HPDE6-E6E7 (cell line): ENCODE data around the gene UNC5CL.

ENCODE experiments used
- DNase-seq: peaks from one replicate; pipeline ENCODE4 v3.0.0; 2011; ENCODE audit warnings: missing footprints; ENCODE audit errors: extremely low spot score

The UNC5CL gene, protein sequence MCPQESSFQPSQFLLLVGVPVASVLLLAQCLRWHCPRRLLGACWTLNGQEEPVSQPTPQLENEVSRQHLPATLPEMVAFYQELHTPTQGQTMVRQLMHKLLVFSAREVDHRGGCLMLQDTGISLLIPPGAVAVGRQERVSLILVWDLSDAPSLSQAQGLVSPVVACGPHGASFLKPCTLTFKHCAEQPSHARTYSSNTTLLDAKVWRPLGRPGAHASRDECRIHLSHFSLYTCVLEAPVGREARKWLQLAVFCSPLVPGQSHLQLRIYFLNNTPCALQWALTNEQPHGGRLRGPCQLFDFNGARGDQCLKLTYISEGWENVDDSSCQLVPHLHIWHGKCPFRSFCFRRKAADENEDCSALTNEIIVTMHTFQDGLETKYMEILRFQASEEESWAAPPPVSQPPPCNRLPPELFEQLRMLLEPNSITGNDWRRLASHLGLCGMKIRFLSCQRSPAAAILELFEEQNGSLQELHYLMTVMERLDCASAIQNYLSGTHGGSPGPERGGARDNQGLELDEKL

DNA sequence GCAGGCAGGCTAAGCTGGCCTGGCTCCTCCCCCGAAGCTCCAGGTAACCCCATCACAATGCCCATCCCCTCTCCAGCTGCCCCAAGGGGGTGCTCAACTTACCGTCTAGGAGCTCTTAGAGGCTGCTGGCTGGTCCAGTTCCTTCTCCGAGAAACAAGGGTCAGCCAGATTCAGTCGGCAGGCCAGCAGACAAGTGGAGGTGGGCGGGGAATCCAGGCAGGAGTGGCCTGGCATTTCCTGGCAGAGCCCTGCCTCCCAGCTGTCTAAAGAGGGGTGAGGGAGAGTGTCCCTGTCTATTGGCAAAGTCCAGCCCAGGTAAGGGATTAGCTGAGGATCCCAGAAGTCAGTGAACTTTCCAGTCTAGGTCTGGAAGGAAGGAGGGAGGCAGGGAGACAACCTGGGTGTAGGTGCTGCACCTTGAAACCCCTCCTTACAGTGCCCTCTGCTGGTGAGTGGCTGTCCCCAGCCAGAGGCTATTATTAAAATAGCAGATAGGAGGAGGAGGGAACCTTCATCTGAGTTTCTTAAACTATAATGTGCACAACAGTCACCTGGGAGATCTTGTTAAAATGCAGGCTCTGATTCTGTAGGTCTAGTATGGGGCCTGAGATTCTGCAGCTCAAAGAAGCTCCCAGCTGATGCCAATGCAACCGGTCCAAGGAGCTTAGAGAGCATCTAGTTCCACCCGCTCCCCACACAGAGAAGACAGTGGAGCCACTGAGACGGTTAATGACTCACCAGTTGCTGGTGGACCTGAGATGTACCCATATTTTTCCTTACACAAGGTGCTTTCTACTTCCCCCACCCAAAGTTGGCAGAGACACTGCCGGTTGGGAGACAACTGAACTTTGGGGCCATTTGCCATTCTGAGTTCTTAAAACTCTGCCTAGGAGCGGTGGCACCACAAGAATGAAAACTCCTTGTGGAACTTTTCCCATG is at the start of gene UNC5CL:
Gene UNC5CL (minus strand): TSS at position 162 of the 939 bp plus-strand sequence. CDS start 4,147 bp downstream, outside the sequence.
- no peak for DNase-seq

DNA sequence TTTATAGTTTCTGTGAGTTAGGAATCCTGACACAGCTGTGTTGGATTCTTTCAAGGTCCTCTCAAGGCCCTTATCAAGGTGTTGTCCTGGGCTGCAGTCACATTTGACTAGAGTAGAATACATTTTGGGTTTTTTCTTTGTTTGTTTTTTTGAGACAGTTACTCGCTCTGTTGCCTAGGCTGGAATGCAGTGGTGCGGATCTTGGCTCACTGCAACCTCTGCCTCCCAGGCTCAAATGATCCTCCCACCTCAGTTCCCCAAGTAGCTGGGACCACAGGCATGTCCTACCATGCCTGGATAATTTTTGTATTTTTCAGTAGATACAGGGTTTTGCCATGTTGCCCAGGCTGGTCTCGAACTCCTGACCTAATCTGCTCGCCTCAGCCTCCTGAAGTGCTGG is 49.4 kb upstream of the UNC5CL start:
- DNase-seq, result no peak

DNA sequence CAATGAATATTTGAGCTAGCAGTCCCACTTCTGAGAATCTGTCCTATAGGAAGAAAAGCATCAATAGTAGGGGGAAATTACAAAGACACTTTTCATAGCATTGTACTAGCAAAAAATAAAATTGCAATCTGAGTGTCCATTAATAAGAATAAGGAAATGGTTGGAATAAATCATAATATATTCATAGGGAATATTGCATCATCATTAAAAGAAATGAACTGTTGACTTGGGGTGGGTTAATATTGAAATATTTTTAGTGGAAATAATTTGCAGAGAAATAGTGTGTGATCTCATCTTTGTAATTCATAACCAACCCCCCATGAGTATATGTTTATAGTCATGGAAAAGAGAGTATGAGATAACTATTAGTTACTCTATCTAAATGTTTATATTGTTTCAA is 46.2 kb upstream of the UNC5CL start:
- DNase-seq, result no peak

DNA sequence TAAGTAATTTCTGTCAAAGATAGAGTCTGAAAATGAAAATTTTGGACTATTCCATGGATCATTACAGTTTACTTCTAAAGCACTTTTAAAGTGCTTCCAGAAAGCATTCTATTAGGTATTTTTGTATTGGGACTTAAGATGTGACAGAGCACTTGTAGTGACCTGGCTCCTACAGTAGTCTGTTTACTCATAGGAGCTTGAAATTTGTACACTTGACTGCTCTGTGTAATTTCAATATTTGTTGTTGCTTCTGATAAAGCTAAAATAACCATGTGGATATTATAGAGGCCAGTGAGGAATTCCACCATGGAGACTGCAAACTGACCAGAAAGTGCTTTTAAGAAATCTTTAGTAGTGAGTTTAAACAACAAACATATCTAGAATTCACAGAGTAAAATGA is 44.1 kb upstream of the UNC5CL start:
- DNase-seq, result no peak

DNA sequence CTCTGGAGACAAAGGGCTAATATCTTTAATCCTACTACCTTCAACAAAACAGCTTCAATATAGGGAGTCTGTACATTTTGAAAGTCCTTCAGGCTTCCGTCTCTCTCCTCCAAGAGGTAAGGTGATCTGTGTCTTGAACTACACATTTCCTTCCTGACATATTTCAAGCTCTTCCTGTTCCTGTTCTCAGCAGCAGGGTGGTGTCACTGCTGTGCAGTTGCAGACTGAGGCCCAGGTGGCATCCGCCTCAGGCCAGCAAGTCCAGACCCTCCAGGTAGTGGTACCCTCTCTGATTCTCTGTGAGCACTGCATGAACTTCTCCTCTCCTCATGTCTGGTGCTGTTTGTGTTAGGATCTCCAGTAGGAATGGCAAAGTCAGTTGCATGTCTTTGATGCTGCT is 41.6 kb upstream of the UNC5CL start:
- no peak for DNase-seq

DNA sequence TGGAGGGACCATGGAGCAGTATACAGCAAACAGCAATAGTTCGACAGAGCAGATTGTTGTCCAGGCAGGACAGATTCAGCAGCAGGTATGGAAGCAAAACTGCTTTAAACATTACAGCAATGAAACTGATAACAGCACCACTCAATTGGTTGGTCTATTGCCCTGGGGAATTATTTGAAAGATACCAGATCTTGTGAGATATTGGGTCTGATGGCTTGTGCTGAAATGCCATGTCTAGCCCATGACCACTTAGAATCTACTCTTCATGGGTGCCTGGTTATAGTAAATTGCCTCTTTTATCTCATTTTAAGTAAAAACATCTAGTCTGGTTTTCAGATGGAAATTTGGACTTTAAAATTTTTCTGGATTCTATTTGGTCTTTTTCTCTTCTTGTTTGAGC is 40.1 kb upstream of the UNC5CL start:
- DNase-seq, result no peak

DNA sequence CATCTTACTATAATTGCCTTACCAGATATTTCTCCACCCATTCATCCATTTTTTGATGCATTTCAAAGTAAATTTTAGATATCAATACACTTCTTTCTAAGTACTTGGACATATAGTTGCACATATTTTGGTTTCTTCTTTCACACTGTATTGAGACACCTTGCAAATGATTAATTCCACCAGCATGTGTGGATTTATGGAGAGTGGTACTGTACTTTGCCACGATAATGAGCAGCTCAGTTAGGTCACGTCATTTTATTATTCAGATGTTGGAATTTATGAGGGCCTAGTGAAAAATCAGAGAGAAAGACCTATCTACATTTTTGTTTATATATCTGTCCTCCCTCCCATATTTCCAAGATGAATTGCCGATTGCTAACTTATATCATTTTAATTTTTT is 39.1 kb upstream of the UNC5CL start:
- DNase-seq, result no peak

DNA sequence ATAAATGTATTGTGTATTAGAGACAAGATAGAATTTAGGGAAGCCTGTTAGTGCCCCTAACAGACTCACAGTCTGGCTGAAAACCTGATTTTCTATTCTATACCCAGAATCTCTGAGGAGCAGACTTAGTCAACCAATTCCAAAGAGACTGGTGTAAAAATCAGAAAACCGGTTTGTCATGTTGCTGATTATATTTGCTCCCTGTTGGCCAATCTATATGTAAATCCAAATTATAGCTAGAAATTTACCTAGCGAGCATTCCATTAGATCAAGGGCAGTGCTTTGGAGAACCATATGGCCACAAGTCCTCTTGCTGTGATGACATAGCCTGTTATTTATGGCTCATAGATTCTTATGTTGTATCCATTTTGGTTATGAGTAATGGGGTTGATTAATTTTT is 38.5 kb upstream of the UNC5CL start:
- DNase-seq, result no peak

DNA sequence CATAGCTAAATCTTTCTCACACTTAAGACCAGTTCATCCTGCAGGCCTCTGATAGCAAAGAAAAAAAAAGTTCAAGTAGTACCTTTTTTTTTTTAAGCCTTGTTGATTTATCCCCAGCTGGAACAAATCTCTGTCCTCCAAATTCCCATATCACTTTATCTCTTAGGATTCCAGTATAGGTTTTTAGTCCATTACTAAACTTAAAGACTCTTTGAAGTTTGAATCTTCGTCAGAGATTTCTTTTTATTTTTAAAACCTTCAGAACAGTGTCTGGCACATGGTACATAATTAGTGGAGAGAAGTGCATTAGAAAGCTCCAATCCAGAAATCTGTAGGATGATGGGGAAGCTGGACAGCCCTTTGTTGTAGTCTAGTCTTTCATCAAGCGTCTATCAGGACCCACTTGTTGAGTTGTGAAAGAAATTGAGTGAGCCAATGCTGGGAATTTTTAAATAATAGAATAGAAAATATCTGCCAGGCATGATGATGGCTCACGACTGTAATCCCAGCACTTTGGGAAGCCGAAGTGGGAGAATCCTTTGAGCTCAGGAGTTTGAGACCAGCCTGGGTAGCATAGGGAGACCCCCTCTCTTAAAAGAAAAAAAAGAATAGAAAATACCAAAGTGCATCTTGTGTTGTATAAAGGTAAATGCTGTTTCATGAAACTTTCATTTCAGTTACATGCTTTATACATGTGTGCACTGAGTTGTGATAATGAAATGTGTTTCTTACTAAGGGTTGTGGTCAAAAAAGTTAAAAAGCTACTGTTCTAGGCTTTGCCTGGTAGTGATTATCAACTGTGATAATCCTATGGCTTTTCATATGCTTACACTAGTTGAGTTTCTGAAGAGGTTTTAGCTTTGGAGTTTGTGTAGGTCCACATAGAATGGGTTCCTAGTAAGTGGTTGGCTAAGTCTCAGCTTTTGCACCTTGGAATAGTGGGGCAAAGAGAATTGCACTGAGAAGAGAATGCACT is 36.9 kb upstream of the UNC5CL start:
- no peak for DNase-seq

DNA sequence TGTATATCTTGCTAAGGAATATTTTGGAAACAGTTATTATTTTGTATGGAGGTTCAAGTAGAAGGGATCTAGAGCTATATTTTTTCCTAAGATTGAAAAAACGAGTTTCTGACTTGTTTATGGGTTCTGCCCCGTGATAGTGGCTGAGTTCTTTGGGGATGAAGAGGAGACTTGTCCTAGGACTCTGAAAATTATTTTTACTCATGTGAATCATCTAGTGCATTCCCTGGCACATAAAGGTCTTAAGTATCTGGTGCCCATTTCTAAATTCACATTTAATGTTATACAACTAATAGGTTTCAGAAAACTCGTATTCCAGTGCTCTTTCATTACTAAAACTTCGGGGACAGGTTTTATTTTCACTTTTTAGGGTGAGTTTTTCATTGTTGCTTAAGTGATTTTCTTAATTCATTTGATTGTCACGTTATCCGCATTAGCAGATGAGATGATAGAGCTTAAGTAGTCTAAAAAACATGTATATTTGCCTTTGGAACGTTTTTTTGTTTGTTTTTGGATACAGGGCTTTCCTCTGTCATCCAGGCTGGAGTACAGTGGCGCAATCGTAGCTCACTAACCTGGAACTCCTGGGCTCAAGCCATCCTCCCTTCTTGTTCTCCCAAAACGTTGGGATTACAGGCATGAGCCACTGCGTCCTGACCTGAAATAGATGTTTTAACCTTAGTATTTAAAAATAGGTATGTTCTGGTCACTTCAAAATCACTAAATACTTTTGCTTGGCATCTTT is 35.8 kb upstream of the UNC5CL start:
- DNase-seq, result no peak

DNA sequence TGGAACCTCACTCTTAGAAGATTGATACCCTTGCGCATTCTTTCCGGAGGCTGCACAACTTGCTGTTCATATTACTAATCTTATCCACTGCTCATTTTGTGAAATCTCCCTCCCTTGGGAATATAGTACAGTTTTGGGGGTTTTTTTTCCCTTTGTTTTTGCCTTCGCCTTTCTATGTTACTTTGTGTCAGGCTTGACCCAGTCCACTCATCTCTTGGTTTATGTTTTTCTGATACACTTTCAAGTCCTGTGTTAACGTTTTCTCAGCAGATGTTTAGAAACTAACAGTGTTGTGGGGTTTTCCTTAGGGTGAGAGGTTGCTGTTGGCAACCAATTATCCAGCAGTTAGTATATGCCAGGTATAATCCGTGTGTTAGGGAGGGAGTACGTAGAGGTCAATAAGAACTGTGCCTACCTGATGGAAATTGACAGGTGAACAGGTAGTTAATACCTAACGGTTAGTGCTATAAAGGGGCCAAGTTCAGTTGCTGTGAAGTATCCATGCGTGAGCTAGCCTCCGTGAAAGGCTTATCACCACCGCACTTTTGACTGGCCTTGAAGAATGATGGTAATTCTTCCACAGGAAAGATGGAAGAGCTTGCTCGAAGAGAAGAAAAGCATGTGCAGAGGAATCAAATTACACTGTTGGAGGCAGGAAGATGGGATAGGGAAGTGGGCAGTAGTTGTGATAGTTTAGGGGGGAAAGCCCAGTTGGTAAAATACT is 35.1 kb upstream of the UNC5CL start:
- DNase-seq, result no peak

DNA sequence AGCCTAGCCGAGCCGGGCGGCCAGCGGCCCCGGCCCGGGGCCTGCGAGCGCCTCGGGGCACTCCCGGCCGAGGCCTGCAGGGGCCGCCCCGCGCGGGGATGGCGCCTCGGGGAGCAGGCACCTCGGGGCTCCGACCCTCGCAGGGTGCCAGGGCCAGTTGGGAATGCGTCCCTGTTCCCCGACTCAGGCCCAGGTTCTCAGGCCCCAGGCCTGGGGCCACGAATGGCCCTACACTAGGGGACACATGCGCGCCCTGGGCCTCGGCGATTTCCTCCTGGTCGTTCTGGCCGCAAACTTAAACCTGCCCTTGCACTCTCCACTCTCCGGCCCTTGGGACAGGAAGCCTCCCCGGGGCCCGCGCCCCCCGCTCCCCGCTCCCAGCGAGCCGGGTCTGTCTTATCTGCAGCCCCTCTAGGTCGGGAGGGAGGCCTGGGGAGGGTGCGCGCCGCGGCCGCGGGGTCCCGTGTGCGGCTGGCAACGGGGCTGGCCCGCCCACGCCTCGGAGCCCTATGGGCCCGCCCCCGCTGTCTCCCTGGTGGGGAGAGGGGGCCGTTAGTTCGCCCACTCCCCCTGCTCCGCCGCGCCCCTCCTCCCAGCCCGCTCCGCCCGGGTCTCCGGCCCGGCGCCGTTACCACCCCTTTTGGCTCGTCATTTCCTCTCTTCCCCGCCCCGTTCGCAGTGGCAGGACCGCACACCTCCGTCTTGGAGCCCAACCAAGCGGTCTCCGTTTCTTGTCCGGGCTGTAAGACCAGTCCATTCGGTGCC is 34.4 kb upstream of the UNC5CL start:
- DNase-seq, result peak; percentile 69

DNA sequence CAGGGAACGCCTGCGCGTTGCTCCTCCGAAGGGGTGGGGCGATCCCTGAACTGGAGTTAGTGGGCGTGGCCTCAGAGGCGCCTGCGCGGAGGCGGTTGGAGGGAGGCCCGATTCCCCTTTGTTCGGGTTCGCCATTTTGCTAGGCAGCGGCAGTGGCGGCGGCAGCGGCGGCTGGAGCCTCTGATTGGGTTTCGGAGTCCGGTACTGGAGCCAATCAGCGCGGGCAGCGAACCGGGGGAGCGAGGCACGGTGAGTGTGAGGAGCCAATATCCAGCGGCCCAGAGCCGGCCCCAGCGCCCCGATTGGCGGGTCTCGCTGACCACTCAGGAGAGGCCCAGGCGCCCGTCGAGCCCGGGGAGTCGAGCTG is 33.8 kb upstream of the UNC5CL start, which contains the start of gene NFYA:
Gene NFYA (plus strand): TSS at position 139 of the 367 bp plus-strand sequence. CDS start 6,116 bp downstream, outside the sequence.
- peak; percentile 92 for DNase-seq

DNA sequence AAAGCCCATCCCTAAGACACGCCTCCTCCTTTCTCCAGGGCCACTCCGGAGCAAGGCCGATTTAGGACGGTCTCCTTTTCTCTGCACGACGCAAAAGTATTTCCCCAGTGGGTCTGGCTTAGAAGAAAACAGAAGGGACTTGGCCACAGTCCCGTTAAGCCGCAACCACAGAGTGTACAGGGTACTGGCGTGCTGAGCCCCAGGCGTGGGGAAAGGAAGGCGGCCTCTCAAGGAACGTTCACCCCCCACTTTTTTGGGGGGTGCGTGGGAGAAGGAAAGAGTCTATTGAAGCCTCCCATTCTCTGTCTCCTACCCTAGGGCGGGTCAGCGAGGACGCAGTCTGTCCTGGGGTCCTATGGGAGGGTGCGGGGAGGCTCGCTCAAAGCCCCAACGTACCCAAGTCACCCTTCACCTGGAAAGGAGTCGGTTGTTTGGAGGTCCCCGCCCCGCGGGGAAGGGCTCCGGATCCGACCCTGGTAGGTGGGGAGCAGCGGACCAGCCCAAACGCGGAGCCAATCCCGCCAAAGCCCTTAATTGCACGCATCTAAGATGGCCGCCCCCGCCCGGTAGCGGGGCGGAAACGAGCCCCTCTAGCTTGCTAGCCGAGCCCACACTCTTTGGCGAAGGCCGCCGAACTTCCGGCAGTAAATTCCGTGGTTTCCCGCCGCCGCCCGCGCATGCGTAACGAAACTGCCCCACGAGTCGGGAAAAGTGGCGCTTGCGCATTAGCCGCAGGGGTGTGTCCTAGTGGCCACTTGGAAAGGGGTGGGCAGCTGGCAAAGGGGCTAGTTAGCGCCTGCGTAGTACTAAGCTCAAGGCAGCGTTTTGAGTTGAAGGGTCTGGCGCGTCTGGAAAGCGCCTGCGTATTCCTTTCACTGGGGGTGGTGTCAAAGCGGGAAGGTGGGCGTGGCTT is 33.2 kb upstream of the UNC5CL start, which contains the start of gene OARD1:
Gene OARD1 (minus strand): TSS at position 434 of the 913 bp plus-strand sequence. CDS start 722 bp downstream, outside the sequence.
- peak; percentile 89 for DNase-seq

DNA sequence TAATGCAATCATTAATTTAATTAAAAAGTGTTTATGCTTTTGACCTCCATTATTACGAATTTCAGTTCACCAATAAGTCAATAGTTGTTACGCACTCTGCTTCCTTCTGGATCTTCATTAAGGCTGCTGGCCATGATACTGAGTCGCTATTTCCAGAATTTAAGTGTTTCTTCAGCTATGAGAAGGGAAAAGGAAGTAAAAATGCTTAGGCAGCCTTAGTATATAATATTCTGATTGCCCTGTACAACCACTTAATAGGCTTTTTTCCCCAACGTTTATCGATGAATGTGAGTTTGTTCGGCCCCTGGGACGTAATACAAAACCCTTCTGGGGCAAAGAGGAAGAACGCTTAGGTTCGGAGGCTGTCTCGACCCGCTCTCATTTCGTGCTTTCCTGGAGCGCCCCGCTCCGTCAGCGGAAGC is 32.5 kb upstream of the UNC5CL start:
- DNase-seq, result no peak

DNA sequence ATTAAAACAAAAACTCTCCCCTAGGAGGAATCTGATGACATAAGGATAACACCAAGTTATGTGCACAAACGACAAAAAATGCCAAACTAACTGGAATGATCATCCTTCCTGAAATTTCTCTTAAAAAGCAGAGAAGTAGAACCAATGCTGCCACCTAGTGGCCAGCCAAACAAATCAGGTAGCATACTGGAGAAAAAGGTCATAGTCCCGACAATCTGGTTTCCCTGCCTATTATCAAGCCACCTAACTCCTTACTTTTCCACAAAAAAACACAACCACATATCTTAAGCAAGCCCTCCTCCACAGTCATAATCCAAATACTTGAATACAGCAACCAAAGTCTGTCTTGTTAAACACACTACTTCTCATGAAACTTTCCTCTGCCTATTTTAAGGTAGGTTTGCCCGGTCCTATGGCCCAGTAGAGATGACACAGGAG is 27.9 kb upstream of the UNC5CL start:
- no peak for DNase-seq

DNA sequence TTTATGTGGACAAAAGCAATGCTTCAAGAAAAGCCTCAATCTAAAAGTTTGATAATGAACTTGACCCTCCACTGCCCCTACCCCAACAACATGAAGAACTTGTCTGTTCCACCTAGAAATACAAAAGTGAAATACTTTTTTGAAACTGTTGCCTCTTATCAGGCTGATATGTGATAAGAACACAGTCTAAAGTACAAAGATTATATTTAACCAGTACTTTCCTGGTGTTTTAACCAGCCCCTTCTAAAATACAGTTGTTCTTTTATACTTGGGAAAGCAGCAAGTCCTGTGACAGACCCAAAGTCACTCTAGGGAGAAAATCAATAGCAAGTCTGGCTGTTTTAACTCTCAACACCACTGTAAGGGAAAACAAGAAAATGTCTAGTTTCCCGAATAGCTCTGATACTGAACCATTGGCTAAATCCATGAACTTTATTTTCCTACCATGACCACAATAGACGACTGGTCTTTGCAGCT is 26.6 kb upstream of the UNC5CL start:
- DNase-seq, result no peak

DNA sequence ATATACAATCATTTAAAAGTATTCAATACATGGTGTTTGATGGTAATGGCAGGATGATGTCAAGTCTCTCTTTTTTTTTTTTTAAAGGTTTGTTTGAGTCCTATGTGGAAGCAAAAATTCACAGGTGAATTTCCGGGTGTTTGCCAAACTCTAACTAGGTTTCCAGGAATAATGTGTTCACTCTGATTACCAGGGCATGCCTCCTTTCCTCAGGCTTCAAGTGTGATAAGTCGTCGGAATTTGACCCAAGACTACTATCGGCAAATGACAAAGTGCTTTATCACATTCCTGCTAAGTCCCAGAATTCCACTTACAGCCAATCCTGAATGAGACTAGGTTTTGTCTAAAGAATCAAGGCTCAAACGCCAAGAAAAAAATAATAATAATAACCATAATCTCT is 25.8 kb upstream of the UNC5CL start:
- DNase-seq, result no peak
